A549 (cell line): ENCODE measurements around the gene EML5.

Experiments
- CHD4 ChIP-seq: fragments of 200-600 bp; sonication (generic); IDR thresholded peaks from 2 replicates; pipeline ENCODE4 v1.6.1; 2016; ENCODE audit warnings: antibody characterized with exemption, mild to moderate bottlenecking, borderline replicate concordance
- CTCF ChIP-seq: fragments of >200 bp; sonication (Bioruptor Twin); formaldehyde crosslinking; IDR thresholded peaks from 3 replicates; pipeline ENCODE4 v1.5.1; 2016
- E2F6 ChIP-seq: IDR thresholded peaks from 2 replicates; pipeline ENCODE4 v1.6.1; 2012; ENCODE audit warnings: low read depth, borderline replicate concordance
- FOSB ChIP-seq: fragments of 250-450 bp; sonication (Bioruptor Pico); IDR thresholded peaks from 2 replicates; pipeline ENCODE4 v1.5.0; 2020; ENCODE audit warnings: mild to moderate bottlenecking, moderate library complexity
- GATA3 ChIP-seq: IDR thresholded peaks from 2 replicates; pipeline ENCODE4 v1.6.1; 2012; ENCODE audit warnings: borderline replicate concordance
- HOXA7 ChIP-seq: fragments of 250-450 bp; sonication (Bioruptor Pico); IDR thresholded peaks from 2 replicates; pipeline ENCODE4 v1.5.0; 2020; ENCODE audit warnings: mild to moderate bottlenecking, moderate library complexity
- MAX ChIP-seq: IDR thresholded peaks from 2 replicates; pipeline ENCODE4 v1.6.1; 2012
- MYC ChIP-seq: IDR thresholded peaks from 2 replicates; pipeline ENCODE4 v1.6.1; 2012; ENCODE audit warnings: mild to moderate bottlenecking, inconsistent platforms, low read length, improper control_type of control experiment, borderline replicate concordance
- NR3C1 ChIP-seq: fragments of >200 bp; sonication (Bioruptor Twin); formaldehyde crosslinking; IDR thresholded peaks from 3 replicates; pipeline ENCODE4 v1.6.1; 2017
- POLR2A ChIP-seq: IDR thresholded peaks from 2 replicates; pipeline ENCODE4 v1.6.1; 2012; ENCODE audit warnings: mild to moderate bottlenecking, low read length
- RAD21 ChIP-seq, 2 experiments: fragments of >200 bp in 1 of 2; sonication (Bioruptor Twin) in 1 of 2; formaldehyde crosslinking in 1 of 2; IDR thresholded peaks in 1 of 2; conservative IDR thresholded peaks in 1 of 2; 2 replicates in 1 of 2; 3 replicates in 1 of 2; pipeline ENCODE4 v1.6.1; 2012 to 2018; ENCODE audit warnings: inconsistent platforms in 1 of 2
- REST ChIP-seq: fragments of 200-600 bp; sonication (generic); IDR thresholded peaks from 2 replicates; pipeline ENCODE4 v1.6.1; 2016; ENCODE audit warnings: antibody characterized with exemption, mild to moderate bottlenecking, moderate library complexity
- USF2 ChIP-seq: fragments of 450-650 bp; IDR thresholded peaks from 2 replicates; pipeline ENCODE4 v1.6.1; 2014; ENCODE audit warnings: antibody characterized with exemption
- ZNF302 ChIP-seq: fragments of 250-450 bp; sonication (Bioruptor Pico); IDR thresholded peaks from 2 replicates; pipeline ENCODE4 v1.9.0; 2021; ENCODE audit warnings: inconsistent platforms, mild to moderate bottlenecking, moderate library complexity

- TF ChIP-seq GATA3: no peak
- TF ChIP-seq POLR2A: no peak
- TF ChIP-seq REST: no peak
- TF ChIP-seq E2F6: no peak
- no peak for TF ChIP-seq CTCF
- TF ChIP-seq ZNF302: no peak
- TF ChIP-seq MYC: no peak
- TF ChIP-seq MAX: no peak
- no peak for TF ChIP-seq FOSB (CRISPR knock-in tag)
- no peak for TF ChIP-seq NR3C1
- TF ChIP-seq CHD4: no peak
- TF ChIP-seq HOXA7 (CRISPR knock-in tag): no peak
- TF ChIP-seq USF2: no peak
- TF ChIP-seq RAD21 (conservative IDR thresholded peaks at IDR 0.05 in 1 of 2, IDR thresholded peaks at IDR 0.05 in 1 of 2): no peak
These were observed 124.2 kb downstream of the EML5 start for GRCh38 chr14:88668448-88669116.
